Caki2 (cell line): ENCODE data around the gene CCL27. TPM values are rescaled to one million over a fixed set of nuclear protein-coding genes. Genes with fewer than 3 reads are reported as not detected.

Source experiments
- total RNA-seq: library from RNA; depleted of rRNA; stranded (reverse); fragments of >200 nt; shearing (Covaris generic); gene quantifications from 2 replicates; pipeline ENCODE4 v1.2.3, GENCODE V29; 2014; ENCODE audit warnings: low replicate concordance; rRNA removed

Gene CCL27
- total RNA-seq, 1 experiment from 2014 or later, result not detected

Other genes with a start within 250 kb of the CCL27 start
- gene FAM219A, start 204.1 kb downstream of the CCL27 start, total RNA-seq, result 5.4 and 13.1 TPM in 2 replicates
- not detected in 2 replicates for gene DNAI1, start 203.9 kb downstream of the CCL27 start, total RNA-seq
- gene ENHO, start 139.7 kb downstream of the CCL27 start, total RNA-seq, result 4.0 TPM in 1 of 2 replicates, not detected in the other
- gene CNTFR, start 72.9 kb downstream of the CCL27 start, total RNA-seq, result not detected in 2 replicates
- 40.9 and 71.8 TPM in 2 replicates for gene RPP25L, start 50.6 kb downstream of the CCL27 start, total RNA-seq
- 90.1 and 110 TPM in 2 replicates for gene DCTN3, start 42.2 kb downstream of the CCL27 start, total RNA-seq
- gene ARID3C, start 33.6 kb downstream of the CCL27 start, total RNA-seq, result not detected in 2 replicates
- gene SIGMAR1, start 24.9 kb downstream of the CCL27 start, total RNA-seq, result 93.9 and 129 TPM in 2 replicates
- 12.2 and 13.8 TPM in 2 replicates for gene GALT, start 16.0 kb downstream of the CCL27 start, total RNA-seq
- gene IL11RA, start 10.5 kb downstream of the CCL27 start, total RNA-seq, result 0.32 and 1.6 TPM in 2 replicates
- gene CCL19, start 28.6 kb upstream of the CCL27 start, total RNA-seq, result not detected in 2 replicates
- not detected in 2 replicates for gene CCL21, start 47.5 kb upstream of the CCL27 start, total RNA-seq